ENCODE data around the gene GAR1.

GRCh38 chr4:109848501-109848900 lies 32.9 kb downstream of the GAR1 start:
- TF ChIP-seq ZNF12 (CRISPR knock-in tag; IDR thresholded peaks at IDR 0.05): no peak
- no peak for TF ChIP-seq FOXJ2 (tag; IDR thresholded peaks at IDR 0.05)
- TF ChIP-seq CTCF (IDR thresholded peaks at IDR 0.05 in 2 of 3, conservative IDR thresholded peaks at IDR 0.05 in 1 of 3; ENCODE audit: insufficient read depth in 2 of 3, low read depth in 1 of 3, low read length in 3 of 3): no peak
- no peak for TF ChIP-seq EGR1 (conservative IDR thresholded peaks at IDR 0.05)
- TF ChIP-seq CCNT2 (IDR thresholded peaks at IDR 0.05; ENCODE audit: borderline replicate concordance, extremely low read depth, insufficient read length, low read depth, low read length): no peak

All from K562 (cell line).